HG03108 (cell line): Measurements from ENCODE around the gene NUDT16L1.
A peak's percentile ranks its signal among the peaks of the same experiment; 100 is the strongest.

ENCODE experiments used
- ATAC-seq: cut with Tn5 transposase; IDR thresholded peaks from one replicate; pipeline ENCODE4 v1.9.1; 2021; ENCODE audit warnings: moderate library complexity; ENCODE audit not compliant: unreplicated experiment

Gene NUDT16L1

GRCh38 chr16:4682084-4682591 is 11.2 kb upstream of the NUDT16L1 start:
- ATAC-seq, result no peak

GRCh38 chr16:4682616-4683254 is 10.6 kb upstream of the NUDT16L1 start:
- no peak for ATAC-seq

- ATAC-seq, result no peak
Measured at GRCh38 chr16:4683255-4684057, 9.9 kb upstream of the NUDT16L1 start.

GRCh38 chr16:4684058-4684715 is 9.2 kb upstream of the NUDT16L1 start:
- no peak for ATAC-seq

- ATAC-seq, result no peak
Measured at GRCh38 chr16:4684763-4685162, 8.6 kb upstream of the NUDT16L1 start.

- ATAC-seq, result no peak
Measured at GRCh38 chr16:4685292-4685691, 8.1 kb upstream of the NUDT16L1 start.

- ATAC-seq, result no peak
Measured at GRCh38 chr16:4685776-4686496, 7.4 kb upstream of the NUDT16L1 start.

- no peak for ATAC-seq
Measured at GRCh38 chr16:4686497-4687210, 6.7 kb upstream of the NUDT16L1 start.

- ATAC-seq, result no peak
Measured at GRCh38 chr16:4687416-4687815, 5.9 kb upstream of the NUDT16L1 start.

GRCh38 chr16:4687946-4688673 is 5.3 kb upstream of the NUDT16L1 start:
- no peak for ATAC-seq

- no peak for ATAC-seq
Measured at GRCh38 chr16:4688674-4689045, 4.7 kb upstream of the NUDT16L1 start.

- ATAC-seq, result no peak
Measured at GRCh38 chr16:4689091-4689671, 4.2 kb upstream of the NUDT16L1 start.

- no peak for ATAC-seq
Measured at GRCh38 chr16:4689864-4690704, 3.3 kb upstream of the NUDT16L1 start.

- ATAC-seq, result no peak
Measured at GRCh38 chr16:4690946-4691665, 2.3 kb upstream of the NUDT16L1 start.

- ATAC-seq, result no peak
Measured at GRCh38 chr16:4691666-4692412, 1.5 kb upstream of the NUDT16L1 start.

GRCh38 chr16:4692460-4693295 is 684 bp upstream of the NUDT16L1 start:
- peak; percentile 11 for ATAC-seq
